ENCODE results near the gene FBXL7. TPM values are rescaled to one million over a fixed set of nuclear protein-coding genes. Genes with fewer than 3 reads are reported as not detected.

Gene FBXL7
- total and polyA plus RNA-seq, 2 donors (not counting 3 experiments of a cell fraction or from before 2014, with no cell fraction given): 23.5 to 32.2 TPM

DNA sequence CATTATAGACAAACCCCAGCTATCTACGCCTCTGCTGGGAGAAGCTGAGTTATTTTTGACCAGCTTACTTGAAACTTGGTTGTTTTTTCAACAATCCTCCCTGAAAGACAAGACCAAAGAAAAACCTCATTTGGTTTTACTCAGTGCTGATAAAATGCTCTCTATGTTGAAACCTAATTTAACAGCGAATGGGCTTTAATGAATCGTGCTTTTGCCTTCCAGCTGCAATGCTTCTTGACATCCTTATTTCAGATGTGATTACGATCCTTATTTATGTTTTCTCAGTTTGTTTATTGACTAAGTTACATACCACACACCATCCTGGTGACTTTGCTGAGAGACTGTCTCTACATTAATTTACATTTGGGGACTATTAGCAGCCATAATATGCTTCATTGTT is 179.2 kb downstream of the FBXL7 start:
- H3K4me3 ChIP-seq (replicated peaks in 1 of 3; ENCODE audit: insufficient read depth in 1 of 3, low read depth in 1 of 3, low read length in 3 of 3): no peak overlapping the region
- TF ChIP-seq POLR2A (IDR thresholded peaks at IDR 0.05; ENCODE audit: low read depth, low read length) (no peak), CTCF (IDR thresholded peaks at IDR 0.05; ENCODE audit: extremely low read depth in 1 of 2, insufficient read depth in 1 of 2, low read depth in 1 of 2, low read length in 2 of 2) (no peak), POLR2AphosphoS5 (IDR thresholded peaks at IDR 0.05; ENCODE audit: insufficient read depth, low read depth, low read length) (no peak), MYC (IDR thresholded peaks at IDR 0.05; ENCODE audit: low read depth, low read length) (no peak), EZH2 (IDR thresholded peaks at IDR 0.05; ENCODE audit: borderline replicate concordance, low read depth, low read length, severe bottlenecking) (no peak)
- TF ChIP-seq, protein P1, sequence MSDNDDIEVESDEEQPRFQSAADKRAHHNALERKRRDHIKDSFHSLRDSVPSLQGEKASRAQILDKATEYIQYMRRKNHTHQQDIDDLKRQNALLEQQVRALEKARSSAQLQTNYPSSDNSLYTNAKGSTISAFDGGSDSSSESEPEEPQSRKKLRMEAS (IDR thresholded peaks at IDR 0.05; ENCODE audit: insufficient read depth, insufficient read length): no peak

More for the DNA sequence above, 179.2 kb downstream of the FBXL7 start:
- H3K27me3 ChIP-seq (ENCODE audit: control insufficient read depth in 2 of 2, insufficient read depth in 2 of 2, low read length in 2 of 2): no peaks in the 10 kb centered on the region
- peaks cover 3% of the 10 kb centered on the region for H3K79me2 ChIP-seq (ENCODE audit: control insufficient read depth, insufficient read depth, low read length)
- dilution Hi-C loops (cut with MboI; ENCODE audit: extremely low pct_ligation_motif_present, low sequenced_read_pairs): no loop called here
- H3K36me3 ChIP-seq (ENCODE audit: control insufficient read depth in 2 of 2, extremely low read depth in 1 of 2, insufficient read depth in 2 of 2, low read length in 2 of 2): no peaks in the 10 kb centered on the region
- DNase-seq (ENCODE audit: low read depth, low spot score): no peak
- peaks cover 4% of the 10 kb centered on the region for H3K4me1 ChIP-seq (ENCODE audit: control insufficient read depth, extremely low read depth, insufficient read depth, low read length)
- H4K20me1 ChIP-seq (replicated peaks; ENCODE audit: control insufficient read depth, extremely low read depth, insufficient read depth, low read length): peaks cover 13% of the 10 kb centered on the region
- H3K4me2 ChIP-seq (ENCODE audit: insufficient read depth, low read length): no peak overlapping the region
- FAIRE-seq: no peak
- no peaks in the 10 kb centered on the region for H3K9me3 ChIP-seq (replicated peaks; ENCODE audit: control insufficient read depth, insufficient read depth, low read length)
- intact Hi-C loops (cut with micrococcal nuclease): no loop called here
- CTCF ChIA-PET: interaction anchor here (0.6 kb wide), 1 partner anchor 179 kb away, joined by 3 read pairs; the partner anchor contains the start of gene FBXL7
- POLR2A ChIA-PET: no interaction called here
- no peak overlapping the region for H2AFZ ChIP-seq (ENCODE audit: low read depth, low read length)
- no peak overlapping the region for H3K27ac ChIP-seq (ENCODE audit: insufficient read depth, low read depth, low read length)
- no TSS peak for BruUV-seq (replicated peaks)
- H3K9ac ChIP-seq (replicated peaks; ENCODE audit: extremely low read depth, insufficient read depth, low read length): no peak overlapping the region
- H3K9me1 ChIP-seq (replicated peaks; ENCODE audit: control insufficient read depth, extremely low read depth, insufficient read depth, low read length): no peaks in the 10 kb centered on the region

All from endothelial cell of umbilical vein (primary cell).